Sigmoid colon (tissue), 4 donors: ENCODE measurements around the gene SMAD3.

ENCODE experiments used
- EP300 ChIP-seq, 4 donors: sonication (generic); formaldehyde crosslinking; IDR thresholded peaks; one replicate each; pipeline ENCODE4 v1.6.1; 2017; ENCODE audit warnings: antibody characterized with exemption in 4 of 4
- POLR2A ChIP-seq, 2 donors: fragments of 450-650 bp; IDR thresholded peaks; one replicate each; pipeline ENCODE4 v1.6.1; 2016; ENCODE audit warnings: antibody characterized with exemption in 2 of 2, mild to moderate bottlenecking in 2 of 2, moderate library complexity in 2 of 2
- POLR2AphosphoS5 ChIP-seq, 4 donors: sonication (generic); formaldehyde crosslinking; IDR thresholded peaks; one replicate each; pipeline ENCODE4 v1.6.1; 2017; ENCODE audit warnings: antibody characterized with exemption in 4 of 4
- TF ChIP-seq, protein P1 (sequence below), 4 experiments: fragments of 450-650 bp in 3 of 4; fragments of 200-600 bp in 1 of 4; IDR thresholded peaks; one replicate each; pipeline ENCODE4 v1.5.1; 2016 to 2019; ENCODE audit warnings: antibody characterized with exemption in 4 of 4, mild to moderate bottlenecking in 3 of 4, moderate library complexity in 2 of 4

DNA sequence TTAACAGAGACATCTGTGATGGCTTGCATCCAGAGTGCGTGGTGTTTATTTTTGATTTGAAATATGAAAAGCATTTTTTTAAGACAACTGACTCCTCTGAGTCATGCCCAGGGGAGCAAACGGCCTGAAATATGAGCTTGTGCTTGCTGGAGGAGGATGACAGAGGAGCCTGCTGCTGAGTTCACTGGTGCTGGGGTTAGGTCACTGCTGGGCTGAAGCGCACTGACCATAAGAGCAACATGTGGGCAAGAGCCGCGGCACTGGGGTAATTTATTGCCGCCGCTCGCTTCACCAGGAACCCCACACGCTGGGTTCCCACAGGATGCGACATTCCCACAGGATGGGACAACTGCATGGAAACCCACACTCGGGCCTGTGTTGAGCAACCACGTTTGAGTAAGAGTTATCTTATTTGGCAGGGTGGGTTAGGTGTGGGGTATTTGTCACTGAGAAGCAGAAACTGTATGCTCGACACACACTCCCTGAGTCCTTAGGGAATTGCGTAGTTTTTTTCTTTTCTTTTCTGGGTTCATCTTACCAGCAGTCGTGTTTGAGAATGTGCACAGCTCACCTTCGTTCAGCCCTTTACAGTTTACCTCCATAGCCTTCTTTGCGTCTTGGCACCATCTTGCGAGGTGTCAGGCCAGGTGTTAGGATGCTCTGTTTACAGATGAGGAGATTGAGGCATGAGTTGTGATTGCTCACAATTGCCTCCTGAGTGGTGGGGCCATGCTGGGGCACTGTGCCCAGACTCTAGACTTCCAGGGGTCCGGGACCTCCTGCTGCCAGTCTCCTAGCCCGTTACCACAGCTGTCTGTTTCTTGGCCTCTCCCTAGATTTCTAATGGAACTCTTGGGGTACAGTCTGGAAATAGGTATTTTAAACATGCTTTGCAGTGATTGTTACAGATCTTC lies 60.4 kb downstream of the SMAD3 start:
- TF ChIP-seq, protein P1, sequence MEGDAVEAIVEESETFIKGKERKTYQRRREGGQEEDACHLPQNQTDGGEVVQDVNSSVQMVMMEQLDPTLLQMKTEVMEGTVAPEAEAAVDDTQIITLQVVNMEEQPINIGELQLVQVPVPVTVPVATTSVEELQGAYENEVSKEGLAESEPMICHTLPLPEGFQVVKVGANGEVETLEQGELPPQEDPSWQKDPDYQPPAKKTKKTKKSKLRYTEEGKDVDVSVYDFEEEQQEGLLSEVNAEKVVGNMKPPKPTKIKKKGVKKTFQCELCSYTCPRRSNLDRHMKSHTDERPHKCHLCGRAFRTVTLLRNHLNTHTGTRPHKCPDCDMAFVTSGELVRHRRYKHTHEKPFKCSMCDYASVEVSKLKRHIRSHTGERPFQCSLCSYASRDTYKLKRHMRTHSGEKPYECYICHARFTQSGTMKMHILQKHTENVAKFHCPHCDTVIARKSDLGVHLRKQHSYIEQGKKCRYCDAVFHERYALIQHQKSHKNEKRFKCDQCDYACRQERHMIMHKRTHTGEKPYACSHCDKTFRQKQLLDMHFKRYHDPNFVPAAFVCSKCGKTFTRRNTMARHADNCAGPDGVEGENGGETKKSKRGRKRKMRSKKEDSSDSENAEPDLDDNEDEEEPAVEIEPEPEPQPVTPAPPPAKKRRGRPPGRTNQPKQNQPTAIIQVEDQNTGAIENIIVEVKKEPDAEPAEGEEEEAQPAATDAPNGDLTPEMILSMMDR (IDR thresholded peaks at IDR 0.05) = no peak
- no peak for TF ChIP-seq POLR2A (IDR thresholded peaks at IDR 0.05)
- TF ChIP-seq EP300 (IDR thresholded peaks at IDR 0.05) = no peak
- TF ChIP-seq POLR2AphosphoS5 (IDR thresholded peaks at IDR 0.05) = peak in 3 of 4 donors; percentile 35 to 61 (median 43)
